Left colon (tissue), 2 donors: ENCODE measurements around the gene IFI27. TPM values are rescaled to one million over a fixed set of nuclear protein-coding genes. Genes with fewer than 3 reads are reported as not detected.

ENCODE experiments used
- ATAC-seq: fragments of 200-7000 bp; cut with Tn5 transposase; one replicate; pipeline ENCODE4 v1.9.1; 2020; ENCODE audit warnings: mild to moderate bottlenecking, moderate library complexity
- DNase-seq, 2 donors: peaks; one replicate each; pipeline ENCODE4 v3.0.0-alpha.2; 2020
- intact Hi-C, 2 donors: fragments of 100-400 bp; cut with DNase I in 1 of 2; cut with micrococcal nuclease in 1 of 2; formaldehyde crosslinking; loops; one replicate each; pipeline versions ENCODE4 v1.11.2 to v1.14.0; 2022; cut with DNase I, micrococcal nuclease
- total RNA-seq, 2 donors: library from RNA; stranded (reverse); fragmentation: NEBNext Ultra II Directional; extraction: Animal tissue kit (Norgen Biotek cat#: 25700); gene quantifications; one replicate each; pipeline ENCODE4 v1.2.1, GENCODE V29; 2021
- donor health status: DM: no; HTN: no; CAD: no.
- donor health status: DM: yes; HTN: yes; CAD: no.

IFI27 gene
- total RNA-seq, 2 donors from 2014 or later, result 498 to 1,280 TPM

- no peak for DNase-seq
- intact Hi-C loops, result no loop called here
- ATAC-seq, result no peak
Measured at GRCh38 chr14:94099006-94099405, 11.5 kb upstream of the IFI27 start.

DNA sequence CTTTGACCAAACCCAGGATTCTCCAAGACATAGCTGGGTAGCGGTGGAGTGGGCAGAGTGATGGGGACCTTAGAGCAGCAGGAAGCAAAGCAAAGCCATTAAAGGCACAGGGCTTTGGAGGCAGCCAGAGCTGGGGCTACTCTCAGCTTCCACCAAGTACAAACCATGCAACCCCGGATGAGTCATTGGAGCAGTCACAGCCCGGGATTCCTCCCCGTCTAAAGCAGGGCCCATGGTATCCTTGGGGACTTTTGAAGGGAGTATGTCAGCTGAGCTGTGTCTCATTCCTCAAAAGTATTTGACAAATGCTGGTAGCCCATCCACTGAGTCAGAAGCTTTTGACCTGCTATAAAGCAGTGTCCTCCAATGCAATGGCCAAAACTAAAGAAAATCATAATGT, 9.7 kb upstream of the IFI27 start:
- no peak for ATAC-seq
- intact Hi-C loops, result no loop called here

DNA sequence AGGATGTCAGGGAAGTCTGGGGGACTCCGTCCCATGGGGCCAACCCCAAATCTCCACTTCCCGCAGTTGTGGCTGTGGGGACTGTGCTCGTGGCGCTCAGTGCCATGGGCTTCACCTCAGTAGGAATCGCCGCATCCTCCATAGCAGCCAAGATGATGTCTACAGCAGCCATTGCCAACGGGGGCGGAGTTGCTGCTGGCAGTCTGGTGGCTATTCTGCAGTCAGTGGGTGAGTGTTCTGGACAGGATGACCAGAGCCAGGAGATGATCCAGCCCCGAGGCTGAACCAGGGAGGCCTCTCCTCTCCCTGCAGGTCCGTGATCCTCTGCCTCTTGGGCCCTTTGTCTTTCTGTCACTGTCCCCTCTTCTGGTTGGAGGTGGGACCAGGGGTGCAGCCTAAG, 8.8 kb upstream of the IFI27 start:
- ATAC-seq (no peak), DNase-seq (no peak)
- intact Hi-C loops, result no loop called here

More for the DNA sequence above, 9.7 kb upstream of the IFI27 start:
- DNase-seq, result no peak

DNA sequence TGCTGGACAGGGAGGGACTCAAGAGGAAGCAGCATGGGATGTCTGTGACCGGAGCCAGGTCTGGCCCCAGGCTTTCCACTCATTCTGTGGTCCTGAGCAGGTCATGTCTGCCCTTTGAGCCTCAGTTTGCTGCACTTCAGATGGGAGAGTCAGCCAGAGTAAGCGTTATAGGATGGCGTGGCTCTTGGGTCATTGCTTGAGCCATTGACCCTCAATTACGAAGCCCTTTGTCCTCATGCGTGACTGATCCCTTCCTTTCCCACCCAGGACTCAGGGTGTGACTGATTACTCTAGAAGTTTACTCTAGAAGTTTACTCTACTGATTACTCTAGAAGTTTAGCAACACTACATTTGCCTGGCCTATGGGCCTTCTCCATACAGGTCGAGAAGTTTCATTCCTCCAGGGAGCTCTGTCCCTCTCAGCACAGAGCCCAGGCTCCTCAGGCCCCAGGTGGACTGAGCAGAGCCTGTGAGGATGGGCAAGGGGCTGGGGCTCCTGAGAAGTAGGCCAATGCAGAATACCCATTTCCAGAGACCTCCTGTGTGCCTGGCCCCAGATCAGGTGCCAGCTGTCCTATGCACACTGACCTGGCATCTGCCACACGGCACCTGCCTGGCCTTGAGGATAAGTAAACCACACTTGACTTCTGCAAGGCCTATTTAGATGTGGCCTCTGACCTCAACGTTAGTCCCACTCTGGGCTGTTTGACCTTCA, 7.6 kb upstream of the IFI27 start:
- ATAC-seq, result peak; percentile 91
- intact Hi-C loops, result no loop called here
- peak in 1 of 2 donors; percentile 20 for DNase-seq

DNA sequence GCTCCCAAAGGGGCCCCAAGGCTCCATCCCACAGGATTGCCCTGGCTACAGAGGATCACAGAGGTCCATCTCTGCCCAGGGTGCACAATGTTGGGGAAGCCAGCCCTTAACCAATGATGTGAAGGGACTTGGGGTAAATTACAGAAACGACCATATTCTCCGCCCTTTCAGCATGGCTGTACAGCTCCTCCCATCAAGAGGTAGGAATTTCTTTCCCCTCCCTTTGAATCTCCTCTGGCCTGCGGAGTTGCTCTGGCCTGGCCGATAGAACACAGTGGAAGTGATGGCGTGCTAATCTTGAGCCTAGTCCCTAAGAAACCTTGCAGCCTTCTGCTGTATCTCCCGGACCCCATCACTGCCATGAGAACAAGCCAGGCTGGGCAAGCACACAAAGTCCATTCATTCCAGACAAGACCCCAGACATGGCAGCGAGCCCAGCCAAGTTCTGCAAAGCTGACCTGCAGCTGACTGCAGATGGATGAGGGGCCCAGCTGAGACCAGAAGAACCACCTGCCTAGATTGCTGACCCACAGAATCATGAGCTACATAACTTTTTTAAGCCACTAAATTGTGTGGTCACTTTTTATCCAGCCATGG, 6.9 kb upstream of the IFI27 start:
- ATAC-seq (no peak), DNase-seq (no peak)
- intact Hi-C loops, result no loop called here

- ATAC-seq, result no peak
- no peak for DNase-seq
- intact Hi-C loops, result no loop called here
Measured at GRCh38 chr14:94104731-94105130, 5.8 kb upstream of the IFI27 start.

- ATAC-seq (no peak), DNase-seq (no peak)
- intact Hi-C loops, result no loop called here
Measured at GRCh38 chr14:94109915-94110250, 653 bp upstream of the IFI27 start.

GRCh38 chr14:94111276-94112095, 950 bp downstream of the IFI27 start:
- DNase-seq (peak in 1 of 2 donors; percentile 22), ATAC-seq (no peak)
- intact Hi-C loops, result no loop called here

DNA sequence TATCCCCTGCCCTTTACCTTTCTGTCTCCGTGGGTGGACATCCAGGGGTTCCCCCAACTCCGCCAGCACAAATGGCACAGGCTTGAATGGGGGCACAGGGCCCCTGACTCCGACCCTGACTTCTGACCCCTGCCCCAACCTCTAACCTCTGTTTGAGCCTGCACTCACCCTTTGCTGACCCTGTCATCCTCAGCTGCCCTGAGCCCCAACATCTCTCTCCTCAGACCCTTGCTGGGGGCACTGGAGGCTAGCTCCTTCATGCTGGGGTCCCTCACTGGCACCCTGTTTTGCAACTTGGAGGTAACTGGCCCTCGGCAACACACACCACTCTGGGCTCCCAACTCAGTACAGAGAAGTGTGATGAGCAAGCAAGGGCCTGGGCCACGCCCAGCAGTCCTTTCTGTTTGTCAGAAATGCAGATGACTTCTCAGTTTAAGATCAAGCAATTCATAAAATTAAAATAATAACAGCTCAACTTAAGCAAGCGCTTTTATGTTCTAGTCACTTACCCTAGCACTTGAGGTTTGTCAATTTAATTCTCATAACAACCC, 2.1 kb downstream of the IFI27 start:
- peak in 1 of 2 donors; percentile 46 for DNase-seq
- ATAC-seq, result peak; percentile 22
- intact Hi-C loops, result no loop called here

DNA sequence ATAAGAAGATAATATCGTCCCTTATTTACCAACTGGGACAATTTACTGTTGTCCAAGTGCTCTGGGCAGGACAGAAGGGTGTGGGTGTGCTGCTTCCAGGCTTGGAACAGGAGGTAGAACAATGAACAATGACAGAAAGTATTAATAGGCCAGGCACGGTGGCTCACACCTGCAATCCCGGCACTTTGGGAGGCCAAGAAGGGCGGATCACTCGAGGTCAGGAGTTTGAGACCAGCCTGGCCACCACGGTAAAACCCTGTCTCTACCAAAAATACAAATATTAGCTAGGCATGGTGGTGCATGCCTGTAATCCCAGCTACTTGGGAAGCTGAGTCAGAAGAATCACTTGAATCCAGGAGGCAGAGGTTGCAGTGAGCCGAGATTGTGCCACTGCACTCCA, 2.5 kb downstream of the IFI27 start:
- ATAC-seq, result peak; percentile 42
- DNase-seq, result peak in 1 of 2 donors; percentile 20
- intact Hi-C loops, result no loop called here

DNA sequence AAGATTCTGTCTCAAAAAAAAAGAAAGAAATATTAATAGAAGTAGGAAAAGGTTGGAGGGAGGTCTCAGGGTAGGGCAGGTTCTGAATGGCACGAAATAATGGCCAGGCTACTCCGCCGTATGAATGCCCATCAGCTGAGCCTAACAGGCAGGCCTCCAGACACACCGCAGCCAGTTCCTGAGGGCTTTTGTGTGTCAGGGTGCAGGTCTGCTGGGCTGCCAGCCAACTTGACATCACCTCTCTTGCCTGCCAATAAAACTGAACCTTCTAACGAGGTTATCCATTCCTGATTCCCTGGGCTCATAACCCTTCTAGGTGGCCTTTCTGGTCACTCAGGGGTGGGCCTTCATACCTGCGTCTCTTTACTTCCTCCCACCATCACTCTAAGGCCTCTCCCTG, 3.0 kb downstream of the IFI27 start:
- peak; percentile 73 to 79 for DNase-seq
- intact Hi-C loops, result no loop called here
- ATAC-seq, result peak; percentile 57

- DNase-seq (no peak), ATAC-seq (no peak)
- intact Hi-C loops, result no loop called here
Measured at GRCh38 chr14:94113908-94114588, 3.5 kb downstream of the IFI27 start.

DNA sequence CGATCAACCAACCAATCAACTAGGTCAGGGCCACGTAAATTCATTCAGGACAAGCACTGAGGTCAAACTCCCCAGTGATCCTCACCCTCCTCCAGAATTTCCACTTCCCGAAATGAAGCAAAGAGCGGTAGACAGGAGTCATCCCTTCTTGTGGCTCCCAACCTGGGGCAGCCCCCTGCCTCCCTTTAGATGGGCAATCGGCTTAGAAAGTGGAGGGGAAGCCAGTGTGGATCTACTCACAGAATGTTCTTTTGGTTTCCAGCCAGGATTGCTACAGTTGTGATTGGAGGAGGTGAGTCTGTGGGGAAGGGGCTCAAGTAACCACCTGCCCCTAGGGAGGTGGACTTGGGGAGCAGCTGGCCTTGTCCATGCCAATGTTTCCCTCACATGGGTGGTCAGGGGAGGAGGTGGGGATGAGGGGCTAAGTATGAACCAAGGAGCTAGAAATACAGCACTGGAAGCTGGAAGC, 4.1 kb downstream of the IFI27 start:
- intact Hi-C loops, result no loop called here
- DNase-seq (no peak), ATAC-seq (no peak)

GRCh38 chr14:94115058-94115591, 4.6 kb downstream of the IFI27 start:
- ATAC-seq (peak; percentile 59), DNase-seq (peak in 1 of 2 donors; percentile 52)
- intact Hi-C loops, result no loop called here

DNA sequence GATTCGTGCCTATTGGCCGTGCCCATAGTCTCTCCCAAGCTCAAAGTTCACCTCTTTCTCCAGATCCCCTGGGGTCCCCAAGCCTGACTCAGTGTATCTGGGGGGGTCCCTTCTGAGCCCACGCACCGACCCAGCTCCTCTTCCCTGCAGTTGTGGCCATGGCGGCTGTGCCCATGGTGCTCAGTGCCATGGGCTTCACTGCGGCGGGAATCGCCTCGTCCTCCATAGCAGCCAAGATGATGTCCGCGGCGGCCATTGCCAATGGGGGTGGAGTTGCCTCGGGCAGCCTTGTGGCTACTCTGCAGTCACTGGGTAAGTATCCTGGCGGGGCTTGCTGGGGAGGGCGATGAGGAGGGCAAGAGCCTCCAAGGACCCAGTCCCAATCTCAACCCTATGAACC, 5.1 kb downstream of the IFI27 start:
- ATAC-seq, result no peak
- DNase-seq, result no peak
- intact Hi-C loops, result no loop called here

DNA sequence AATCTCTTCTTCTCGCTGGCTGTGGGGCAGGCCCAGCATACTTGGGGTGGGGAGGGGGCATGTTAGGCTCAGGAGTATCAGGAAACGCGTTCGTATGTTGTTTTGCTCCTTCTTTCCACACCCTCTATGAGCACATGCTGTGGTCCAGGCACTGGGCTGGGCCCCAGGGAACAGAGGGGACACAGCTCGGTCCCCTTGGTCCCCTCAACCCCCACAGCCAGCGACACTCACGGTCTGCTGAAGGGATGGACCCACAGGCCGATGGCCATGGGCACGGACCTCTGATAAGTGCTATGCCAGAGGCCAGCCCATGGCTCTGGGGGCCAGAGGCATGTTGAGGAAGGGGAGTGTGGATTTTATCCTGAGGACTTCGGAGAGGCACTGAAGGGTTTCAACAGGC, 6.2 kb downstream of the IFI27 start:
- intact Hi-C loops, result no loop called here
- no peak for DNase-seq
- no peak for ATAC-seq

GRCh38 chr14:94117856-94118255, 7.3 kb downstream of the IFI27 start:
- intact Hi-C loops, result no loop called here
- ATAC-seq, result no peak
- no peak for DNase-seq

DNA sequence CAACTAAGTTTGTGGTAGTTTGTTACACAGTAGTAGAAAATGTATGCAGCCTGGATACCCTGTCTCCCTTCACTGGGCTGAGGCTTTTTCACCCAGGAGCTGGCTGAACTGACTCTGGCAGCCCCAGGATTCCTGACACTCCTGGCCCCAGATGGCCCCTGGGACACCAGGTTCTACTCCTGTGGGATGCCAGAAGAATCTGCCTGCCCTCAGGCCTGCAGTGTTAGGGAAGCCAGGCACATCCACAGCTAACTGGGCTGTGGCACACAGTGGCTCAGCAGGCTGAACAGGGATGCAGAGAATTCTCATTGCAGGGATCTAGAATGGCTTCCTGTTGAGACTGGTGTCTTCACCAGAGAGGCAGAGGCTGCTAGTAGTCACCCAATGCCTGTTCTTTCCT, 8.5 kb downstream of the IFI27 start:
- intact Hi-C loops, result no loop called here
- no peak for DNase-seq
- no peak for ATAC-seq
